Fibroblast of skin of back (primary cell): ENCODE data around the gene TRIM8.

ENCODE experiments used
- DNase-seq: peaks from one replicate; pipeline ENCODE4 v3.0.0-alpha.2; 2013

Gene TRIM8

DNA sequence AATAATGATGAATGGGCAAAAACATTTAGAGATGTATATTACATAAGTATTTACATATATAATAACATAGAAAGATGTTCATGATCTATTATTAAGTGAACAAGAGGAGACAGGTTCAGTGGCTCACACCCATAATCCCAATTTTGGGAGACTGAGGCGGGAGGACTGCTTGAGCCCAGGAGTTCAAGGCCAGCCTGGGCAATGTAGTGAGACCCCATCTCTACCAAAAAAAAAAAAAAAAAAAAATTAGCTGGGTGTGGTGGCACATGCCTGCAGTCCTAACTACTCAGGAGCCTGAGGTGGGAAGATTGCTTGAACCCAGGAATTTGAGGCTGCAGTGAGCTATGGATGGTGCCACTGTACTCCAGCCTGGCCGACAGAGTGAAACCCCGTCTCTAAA, 57.5 kb downstream of the TRIM8 start:
- DNase-seq: no peak

DNA sequence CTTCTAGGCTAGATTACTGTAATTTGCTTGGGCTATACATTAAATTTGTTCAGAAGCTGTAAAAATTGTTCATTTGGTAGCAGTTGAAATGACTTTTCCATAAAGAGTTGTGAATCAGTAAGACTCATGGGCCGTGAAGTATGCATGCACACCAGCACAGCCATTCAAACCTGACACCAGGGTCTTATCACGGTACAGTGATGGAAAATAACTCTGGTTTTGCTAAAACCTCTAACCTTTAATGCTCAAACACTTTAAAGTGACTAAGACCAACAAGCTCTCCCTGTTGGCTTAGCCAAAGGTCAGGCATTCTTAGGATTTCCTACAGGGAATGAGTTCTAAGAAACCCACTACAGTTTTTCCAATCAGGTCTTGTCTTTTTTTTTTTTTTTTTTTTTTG, 58.5 kb downstream of the TRIM8 start:
- DNase-seq: no peak

DNA sequence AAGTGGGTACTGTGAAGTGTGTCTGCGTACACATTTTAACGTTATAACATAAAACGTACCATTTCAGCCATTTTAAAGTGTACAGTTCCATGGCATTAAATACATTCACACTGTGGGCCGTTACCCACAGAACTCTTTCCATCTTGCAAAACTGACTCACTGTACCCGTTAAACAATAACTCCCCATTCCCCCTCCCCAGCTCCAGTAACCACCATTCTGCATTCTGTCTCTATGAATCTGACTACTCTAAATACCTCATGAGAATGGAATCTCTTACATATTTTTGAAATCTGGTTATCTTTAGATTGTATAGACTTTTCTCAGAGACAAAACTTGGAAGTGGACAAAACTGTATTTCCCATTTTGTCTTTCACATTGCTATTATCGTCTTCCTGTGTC, 60.6 kb downstream of the TRIM8 start:
- DNase-seq: peak; percentile 90

DNA sequence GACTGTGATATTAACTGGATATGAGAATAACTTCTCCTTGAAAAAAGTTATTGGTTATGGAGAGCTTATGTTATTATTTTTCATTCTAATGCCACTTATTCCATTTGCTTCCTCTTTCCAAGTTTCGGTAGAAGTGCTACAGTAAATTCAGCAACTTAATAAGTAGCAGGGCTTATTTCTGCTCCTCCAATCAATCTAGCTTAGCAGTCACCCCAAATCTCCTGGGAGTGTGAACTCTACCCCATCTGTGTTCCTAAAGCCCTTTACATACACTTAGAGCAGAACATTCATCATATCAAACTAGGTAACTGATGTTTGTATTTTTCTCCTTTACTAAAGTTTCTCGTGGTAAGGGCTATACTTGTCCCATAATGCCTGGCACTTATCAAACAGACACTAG, 61.3 kb downstream of the TRIM8 start:
- DNase-seq: no peak
